ENCODE data around the gene ZNF223. TPM values are rescaled to one million over a fixed set of nuclear protein-coding genes. Genes with fewer than 3 reads are reported as not detected.

The ZNF223 gene
- total and polyA plus RNA-seq, 9 of the 15 experiments (the other 6 are each of a cell fraction or from before 2014, with no cell fraction given): 0.21 to 1.8 (median 0.71) TPM

DNA sequence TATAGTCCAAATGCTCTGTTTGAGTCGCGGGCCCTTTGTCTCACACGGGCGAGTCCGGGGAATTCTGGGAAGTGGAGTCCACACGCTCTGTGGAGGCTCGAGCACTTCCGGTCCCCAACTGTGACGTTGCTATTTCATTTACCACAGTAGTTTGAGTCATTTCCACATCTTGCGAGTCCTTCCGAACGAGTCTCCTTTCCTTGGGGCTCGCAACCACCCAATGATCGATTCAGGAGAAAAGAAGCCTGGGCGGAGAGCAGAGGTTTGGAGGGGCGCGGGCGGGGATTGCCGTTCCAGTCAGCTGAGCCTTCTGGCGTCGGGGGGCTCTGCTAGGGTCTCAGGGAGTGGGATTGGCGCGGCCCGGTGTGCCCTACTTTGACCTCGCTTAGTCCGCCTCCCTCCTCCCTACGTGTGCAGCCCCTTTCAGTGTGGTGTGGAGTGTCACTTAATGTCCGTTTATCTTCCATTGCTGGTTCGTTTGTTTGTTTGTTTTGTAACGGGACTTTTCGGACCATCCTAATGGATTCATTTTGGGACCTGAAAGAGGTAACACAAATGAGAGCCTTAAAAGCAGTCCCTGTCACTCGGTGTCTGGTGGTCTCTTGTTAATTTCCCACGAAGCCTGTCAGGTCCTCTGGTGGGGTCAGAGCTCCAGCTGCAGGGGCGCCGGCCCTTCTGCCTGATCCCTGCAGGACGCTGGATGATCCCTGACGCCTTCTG, 26.5 kb upstream of the ZNF223 start, which contains the start of gene ZNF222 (continued):
- TF ChIP-seq, protein P1, sequence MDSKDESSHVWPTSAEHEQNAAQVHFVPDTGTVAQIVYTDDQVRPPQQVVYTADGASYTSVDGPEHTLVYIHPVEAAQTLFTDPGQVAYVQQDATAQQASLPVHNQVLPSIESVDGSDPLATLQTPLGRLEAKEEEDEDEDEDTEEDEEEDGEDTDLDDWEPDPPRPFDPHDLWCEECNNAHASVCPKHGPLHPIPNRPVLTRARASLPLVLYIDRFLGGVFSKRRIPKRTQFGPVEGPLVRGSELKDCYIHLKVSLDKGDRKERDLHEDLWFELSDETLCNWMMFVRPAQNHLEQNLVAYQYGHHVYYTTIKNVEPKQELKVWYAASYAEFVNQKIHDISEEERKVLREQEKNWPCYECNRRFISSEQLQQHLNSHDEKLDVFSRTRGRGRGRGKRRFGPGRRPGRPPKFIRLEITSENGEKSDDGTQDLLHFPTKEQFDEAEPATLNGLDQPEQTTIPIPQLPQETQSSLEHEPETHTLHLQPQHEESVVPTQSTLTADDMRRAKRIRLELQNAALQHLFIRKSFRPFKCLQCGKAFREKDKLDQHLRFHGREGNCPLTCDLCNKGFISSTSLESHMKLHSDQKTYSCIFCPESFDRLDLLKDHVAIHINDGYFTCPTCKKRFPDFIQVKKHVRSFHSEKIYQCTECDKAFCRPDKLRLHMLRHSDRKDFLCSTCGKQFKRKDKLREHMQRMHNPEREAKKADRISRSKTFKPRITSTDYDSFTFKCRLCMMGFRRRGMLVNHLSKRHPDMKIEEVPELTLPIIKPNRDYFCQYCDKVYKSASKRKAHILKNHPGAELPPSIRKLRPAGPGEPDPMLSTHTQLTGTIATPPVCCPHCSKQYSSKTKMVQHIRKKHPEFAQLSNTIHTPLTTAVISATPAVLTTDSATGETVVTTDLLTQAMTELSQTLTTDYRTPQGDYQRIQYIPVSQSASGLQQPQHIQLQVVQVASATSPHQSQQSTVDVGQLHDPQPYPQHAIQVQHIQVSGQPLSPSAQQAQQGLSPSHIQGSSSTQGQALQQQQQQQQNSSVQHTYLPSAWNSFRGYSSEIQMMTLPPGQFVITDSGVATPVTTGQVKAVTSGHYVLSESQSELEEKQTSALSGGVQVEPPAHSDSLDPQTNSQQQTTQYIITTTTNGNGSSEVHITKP (IDR thresholded peaks at IDR 0.05; ENCODE audit: partially characterized antibody): no peak
- TF ChIP-seq, protein P2, sequence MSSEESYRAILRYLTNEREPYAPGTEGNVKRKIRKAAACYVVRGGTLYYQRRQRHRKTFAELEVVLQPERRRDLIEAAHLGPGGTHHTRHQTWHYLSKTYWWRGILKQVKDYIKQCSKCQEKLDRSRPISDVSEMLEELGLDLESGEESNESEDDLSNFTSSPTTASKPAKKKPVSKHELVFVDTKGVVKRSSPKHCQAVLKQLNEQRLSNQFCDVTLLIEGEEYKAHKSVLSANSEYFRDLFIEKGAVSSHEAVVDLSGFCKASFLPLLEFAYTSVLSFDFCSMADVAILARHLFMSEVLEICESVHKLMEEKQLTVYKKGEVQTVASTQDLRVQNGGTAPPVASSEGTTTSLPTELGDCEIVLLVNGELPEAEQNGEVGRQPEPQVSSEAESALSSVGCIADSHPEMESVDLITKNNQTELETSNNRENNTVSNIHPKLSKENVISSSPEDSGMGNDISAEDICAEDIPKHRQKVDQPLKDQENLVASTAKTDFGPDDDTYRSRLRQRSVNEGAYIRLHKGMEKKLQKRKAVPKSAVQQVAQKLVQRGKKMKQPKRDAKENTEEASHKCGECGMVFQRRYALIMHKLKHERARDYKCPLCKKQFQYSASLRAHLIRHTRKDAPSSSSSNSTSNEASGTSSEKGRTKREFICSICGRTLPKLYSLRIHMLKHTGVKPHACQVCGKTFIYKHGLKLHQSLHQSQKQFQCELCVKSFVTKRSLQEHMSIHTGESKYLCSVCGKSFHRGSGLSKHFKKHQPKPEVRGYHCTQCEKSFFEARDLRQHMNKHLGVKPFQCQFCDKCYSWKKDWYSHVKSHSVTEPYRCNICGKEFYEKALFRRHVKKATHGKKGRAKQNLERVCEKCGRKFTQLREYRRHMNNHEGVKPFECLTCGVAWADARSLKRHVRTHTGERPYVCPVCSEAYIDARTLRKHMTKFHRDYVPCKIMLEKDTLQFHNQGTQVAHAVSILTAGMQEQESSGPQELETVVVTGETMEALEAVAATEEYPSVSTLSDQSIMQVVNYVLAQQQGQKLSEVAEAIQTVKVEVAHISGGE (CRISPR knock-in tag; IDR thresholded peaks at IDR 0.05): peak in 1 of 3 experiments; percentile 83; a peak in 2 of 6 replicates
- TF ChIP-seq FIP1L1 (IDR thresholded peaks at IDR 0.05; ENCODE audit: low read depth, low read length, poor library complexity, severe bottlenecking): no peak
- no peak for TF ChIP-seq BRD4 (IDR thresholded peaks at IDR 0.05)
- no peak for TF ChIP-seq FOXA1 (IDR thresholded peaks at IDR 0.05; ENCODE audit: borderline replicate concordance)
- TF ChIP-seq GABPB1 (CRISPR knock-in tag; IDR thresholded peaks at IDR 0.05): peak; percentile 90
- TF ChIP-seq, protein P3, sequence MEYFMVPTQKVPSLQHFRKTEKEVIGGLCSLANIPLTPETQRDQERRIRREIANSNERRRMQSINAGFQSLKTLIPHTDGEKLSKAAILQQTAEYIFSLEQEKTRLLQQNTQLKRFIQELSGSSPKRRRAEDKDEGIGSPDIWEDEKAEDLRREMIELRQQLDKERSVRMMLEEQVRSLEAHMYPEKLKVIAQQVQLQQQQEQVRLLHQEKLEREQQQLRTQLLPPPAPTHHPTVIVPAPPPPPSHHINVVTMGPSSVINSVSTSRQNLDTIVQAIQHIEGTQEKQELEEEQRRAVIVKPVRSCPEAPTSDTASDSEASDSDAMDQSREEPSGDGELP (CRISPR knock-in tag; IDR thresholded peaks at IDR 0.05; ENCODE audit: borderline replicate concordance): peak; percentile 30; the same call in 1 of the 2 replicates
- no peak for TF ChIP-seq PTBP1 (IDR thresholded peaks at IDR 0.05; ENCODE audit: low read depth, low read length)
- no peak for TF ChIP-seq NFXL1 (CRISPR knock-in tag; IDR thresholded peaks at IDR 0.05)
- no peak for TF ChIP-seq ZC3H11A (IDR thresholded peaks at IDR 0.05; ENCODE audit: low read depth, low read length)
- TF ChIP-seq, protein P4, sequence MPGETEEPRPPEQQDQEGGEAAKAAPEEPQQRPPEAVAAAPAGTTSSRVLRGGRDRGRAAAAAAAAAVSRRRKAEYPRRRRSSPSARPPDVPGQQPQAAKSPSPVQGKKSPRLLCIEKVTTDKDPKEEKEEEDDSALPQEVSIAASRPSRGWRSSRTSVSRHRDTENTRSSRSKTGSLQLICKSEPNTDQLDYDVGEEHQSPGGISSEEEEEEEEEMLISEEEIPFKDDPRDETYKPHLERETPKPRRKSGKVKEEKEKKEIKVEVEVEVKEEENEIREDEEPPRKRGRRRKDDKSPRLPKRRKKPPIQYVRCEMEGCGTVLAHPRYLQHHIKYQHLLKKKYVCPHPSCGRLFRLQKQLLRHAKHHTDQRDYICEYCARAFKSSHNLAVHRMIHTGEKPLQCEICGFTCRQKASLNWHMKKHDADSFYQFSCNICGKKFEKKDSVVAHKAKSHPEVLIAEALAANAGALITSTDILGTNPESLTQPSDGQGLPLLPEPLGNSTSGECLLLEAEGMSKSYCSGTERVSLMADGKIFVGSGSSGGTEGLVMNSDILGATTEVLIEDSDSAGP (CRISPR knock-in tag; IDR thresholded peaks at IDR 0.05): no peak
- peak; percentile 38; the same call in 1 of the 2 replicates for TF ChIP-seq ESRRA (IDR thresholded peaks at IDR 0.05; ENCODE audit: borderline replicate concordance, low read depth)
- peak; percentile 61 to 68; a peak in 3 of 4 replicates for TF ChIP-seq SIX5 (IDR thresholded peaks at IDR 0.05; ENCODE audit: borderline replicate concordance in 1 of 2, insufficient read depth in 1 of 2, low read depth in 1 of 2, low read length in 2 of 2)
- 0 out of 4 replicates have a peak, but pooled peaks of 1 of the 2 experiments have one; percentile 36 for TF ChIP-seq FOXK2 (conservative IDR thresholded peaks at IDR 0.05 in 1 of 2, IDR thresholded peaks at IDR 0.05 in 1 of 2; ENCODE audit: low read depth in 2 of 2)
- no peak for TF ChIP-seq EHMT2 (IDR thresholded peaks at IDR 0.05)
- TF ChIP-seq ETV1 (tag; conservative IDR thresholded peaks at IDR 0.05; ENCODE audit: low read depth): peak; percentile 73
- no peak for TF ChIP-seq PHB2 (IDR thresholded peaks at IDR 0.05; ENCODE audit: low read depth)
